GM13976 (cell line): Measurements from ENCODE around the gene BEST2.

ENCODE experiments used
- DNase-seq: peaks from one replicate; pipeline ENCODE4 v3.0.0; 2012; ENCODE audit warnings: low spot score
- CTCF ChIP-seq: IDR thresholded peaks from 2 replicates; pipeline ENCODE4 v1.5.1; 2012; ENCODE audit warnings: borderline replicate concordance, mild to moderate bottlenecking; ENCODE audit not compliant: insufficient read depth; ENCODE audit errors: extremely low read depth, missing control alignments, control extremely low read depth
- in situ Hi-C: fragments of 300-500 bp; cut with MboI; formaldehyde crosslinking; loops from one replicate; pipeline ENCODE4 v1.12.0; 2022; ENCODE audit warnings: low sequenced_read_pairs, mixed read lengths, inconsistent platforms; ENCODE audit not compliant: unreplicated experiment

The BEST2 gene

GRCh38 chr19:12751635-12752034 lies at the start of gene BEST2:
BEST2 (plus strand) TSS chr19:12751791; CDS start chr19:12752593, 802 bp downstream.
- in situ Hi-C loops, result no loop called here
- TF ChIP-seq CTCF, result no peak
- no peak for DNase-seq

GRCh38 chr19:12703046-12703445 lies 48.5 kb upstream of the BEST2 start:
- in situ Hi-C loops, result no loop called here
- no peak for DNase-seq

GRCh38 chr19:12705169-12705568 lies 46.4 kb upstream of the BEST2 start:
- in situ Hi-C loops, result no loop called here

More at GRCh38 chr19:12703046-12703445, 48.5 kb upstream of the BEST2 start:
- TF ChIP-seq CTCF, result no peak

DNA sequence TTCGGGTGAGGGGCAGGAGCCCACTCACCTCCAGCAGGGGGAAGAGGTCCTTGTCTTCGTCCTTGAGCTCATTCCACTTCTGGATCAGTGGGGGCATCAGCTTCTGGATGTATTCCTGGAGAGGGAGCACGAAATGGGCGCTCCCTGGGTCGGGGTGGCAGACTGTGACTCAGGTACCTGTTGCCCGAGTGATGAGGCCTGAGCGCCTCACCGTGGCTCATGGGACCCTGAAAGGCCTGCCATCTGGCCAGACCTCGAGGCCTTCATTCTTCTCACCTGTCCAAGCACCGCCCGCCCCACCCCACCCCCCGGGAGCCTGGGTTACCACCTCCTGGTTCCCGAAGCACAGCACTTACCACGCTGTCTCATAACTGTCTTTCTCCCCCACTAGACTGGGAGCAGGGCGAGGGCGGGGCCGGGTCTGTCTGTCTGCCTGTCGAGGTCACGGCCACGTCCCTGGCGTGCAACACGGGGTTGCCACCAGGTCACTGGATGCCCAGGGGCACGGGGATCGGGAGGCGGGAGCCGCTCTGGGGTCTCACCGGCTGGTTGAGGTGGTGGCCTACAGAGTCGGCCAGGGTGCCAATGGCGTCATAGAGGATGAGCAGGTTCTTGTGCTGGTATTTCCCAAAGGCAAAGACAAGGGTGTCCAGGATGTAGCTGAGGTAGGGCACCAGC lies 45.8 kb upstream of the BEST2 start:
- DNase-seq, result no peak
- in situ Hi-C loops, result no loop called here

More at GRCh38 chr19:12705169-12705568, 46.4 kb upstream of the BEST2 start:
- TF ChIP-seq CTCF, result no peak
- no peak for DNase-seq

GRCh38 chr19:12706332-12706718 lies 45.3 kb upstream of the BEST2 start:
- DNase-seq, result no peak
- in situ Hi-C loops, result no loop called here
- TF ChIP-seq CTCF, result no peak

More for the DNA sequence above, 45.8 kb upstream of the BEST2 start:
- TF ChIP-seq CTCF, result no peak

- no peak for TF ChIP-seq CTCF
- in situ Hi-C loops, result no loop called here
- DNase-seq, result no peak
These were observed 43.0 kb upstream of the BEST2 start for GRCh38 chr19:12708641-12709040.
